Inflammatory macrophage treated with lipopolysaccharide for 4 hours (primary cell): ENCODE measurements around the gene CTSO.
"Not testable (repeated sequence)": the region's sequence is repeated elsewhere in the genome, so short reads cannot be mapped to it uniquely, and the experiment has no call there.

ENCODE experiments used
- DNase-seq: peaks from one replicate; pipeline ENCODE4 v3.0.0-alpha.2; 2020

CTSO gene

DNA sequence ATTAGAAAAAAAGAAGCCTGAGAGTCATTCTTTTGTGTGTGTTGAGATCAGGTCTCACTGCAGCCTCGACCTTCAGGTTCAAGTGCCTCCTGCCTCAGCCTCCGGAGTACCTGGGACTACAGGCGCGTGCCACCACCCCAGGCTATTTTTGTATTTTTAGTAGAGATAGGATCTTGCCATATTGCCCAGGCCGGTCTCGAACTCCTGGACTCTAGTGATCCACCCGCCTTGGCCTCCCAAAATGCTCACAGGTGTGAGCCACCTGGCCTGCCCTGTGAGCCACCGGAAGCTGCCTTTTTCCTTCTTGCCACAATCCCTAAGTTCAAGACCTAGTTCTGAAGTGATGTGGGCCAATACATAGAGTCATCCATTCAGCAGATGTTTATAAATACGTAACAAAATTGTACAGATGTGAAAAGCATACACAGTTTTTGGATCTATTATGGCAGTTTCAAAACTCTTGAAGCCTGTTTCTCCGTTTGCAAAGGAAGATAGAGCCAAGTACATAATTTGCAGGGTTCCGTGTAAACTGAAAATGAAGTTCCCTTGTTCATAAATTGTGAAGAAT, 536 bp upstream of the CTSO start:
- no peak for DNase-seq

DNA sequence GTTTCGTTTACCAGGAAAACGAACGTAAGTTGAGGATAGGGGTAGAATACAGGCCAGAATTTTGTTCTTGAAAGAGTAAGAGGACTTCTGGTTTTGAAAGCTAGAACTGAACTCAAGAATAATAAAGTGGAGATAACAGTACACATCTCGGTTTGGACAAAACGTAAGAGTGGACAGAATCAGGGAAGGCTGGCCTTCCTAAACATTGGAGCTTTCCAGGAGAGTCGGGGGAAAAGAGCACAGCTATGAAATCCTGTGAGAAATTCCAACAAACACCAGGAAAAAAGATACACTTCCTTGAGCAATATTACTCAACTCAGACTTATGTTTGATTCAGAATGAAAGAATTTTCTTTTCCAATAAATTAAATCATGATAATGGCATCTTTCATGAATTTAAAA, 1.2 kb downstream of the CTSO start:
- no peak for DNase-seq

DNA sequence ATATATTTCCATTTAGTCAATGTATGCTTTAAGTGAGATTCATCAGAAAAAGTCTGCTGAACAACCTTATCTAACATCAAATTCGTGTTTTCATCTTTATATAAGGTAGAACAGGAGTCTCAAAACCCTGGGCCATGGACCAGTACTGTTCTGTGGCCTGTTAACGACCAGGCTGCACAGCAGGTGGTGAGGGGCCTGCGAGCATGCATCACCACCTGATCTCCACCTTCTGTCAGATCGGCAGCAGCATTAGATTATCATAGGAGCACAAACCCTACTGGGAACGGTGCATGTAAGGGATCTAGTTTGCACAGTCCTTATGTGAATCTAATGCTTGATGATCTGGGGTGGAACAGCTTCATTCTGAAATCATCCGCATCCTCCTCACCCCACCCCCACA, 3.2 kb downstream of the CTSO start:
- no peak for DNase-seq

DNA sequence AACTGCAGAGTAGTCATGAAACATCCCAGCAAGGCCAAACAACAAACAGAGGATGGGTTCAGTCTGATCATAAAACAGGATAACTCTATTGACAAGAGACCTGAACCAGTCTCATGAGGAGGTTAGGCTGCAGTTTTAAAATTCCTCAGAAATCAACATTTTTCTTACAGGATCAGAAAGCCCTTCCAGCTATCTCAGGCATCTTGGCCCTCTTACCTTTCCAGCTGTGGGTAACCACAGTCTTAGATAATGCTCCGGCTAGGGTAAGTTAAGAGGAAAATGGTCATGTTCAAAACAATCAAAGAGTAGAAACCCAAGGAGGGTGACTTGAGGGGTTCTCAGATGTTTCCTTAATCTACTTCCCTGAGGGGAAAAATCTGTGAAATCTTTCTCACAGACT, 5.1 kb downstream of the CTSO start:
- DNase-seq, result no peak

DNA sequence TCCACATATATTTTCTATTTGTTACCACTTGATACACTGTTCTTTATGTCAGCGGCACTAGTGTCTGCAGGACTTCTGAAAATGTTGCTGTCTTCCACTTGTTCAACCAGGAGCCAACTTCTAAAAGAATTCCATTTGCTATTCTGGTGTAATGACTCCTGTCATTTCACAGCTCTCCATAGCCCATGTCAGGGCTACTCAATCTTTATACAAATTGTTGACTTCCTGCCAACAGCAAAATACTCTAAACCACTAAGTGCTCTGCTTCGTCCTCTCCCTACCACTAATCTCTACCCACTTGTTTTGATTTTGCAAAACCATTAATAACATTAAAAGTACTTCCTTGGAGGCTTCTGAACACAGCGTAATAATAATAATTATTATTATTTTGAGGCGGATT, 7.2 kb downstream of the CTSO start:
- no peak for DNase-seq

DNA sequence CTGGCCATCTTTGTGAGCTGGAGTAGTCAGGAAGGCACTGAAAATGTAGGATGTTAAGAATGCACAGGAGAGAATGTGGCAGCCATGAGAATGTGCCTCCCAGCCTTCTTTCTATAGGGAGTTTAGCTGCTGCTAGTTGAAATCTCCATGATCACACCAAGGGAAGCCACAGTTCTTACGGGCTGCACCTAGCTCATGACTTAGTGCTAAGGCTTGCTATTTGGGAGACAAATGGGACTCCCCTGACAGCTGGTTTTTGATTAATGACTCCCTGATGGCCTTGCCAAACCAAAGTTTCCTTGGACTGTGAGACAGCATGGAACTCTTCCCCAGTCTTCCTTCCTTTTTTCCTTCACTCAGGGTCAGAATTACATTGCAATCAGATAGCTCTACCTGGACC, 9.2 kb downstream of the CTSO start:
- DNase-seq, result no peak

DNA sequence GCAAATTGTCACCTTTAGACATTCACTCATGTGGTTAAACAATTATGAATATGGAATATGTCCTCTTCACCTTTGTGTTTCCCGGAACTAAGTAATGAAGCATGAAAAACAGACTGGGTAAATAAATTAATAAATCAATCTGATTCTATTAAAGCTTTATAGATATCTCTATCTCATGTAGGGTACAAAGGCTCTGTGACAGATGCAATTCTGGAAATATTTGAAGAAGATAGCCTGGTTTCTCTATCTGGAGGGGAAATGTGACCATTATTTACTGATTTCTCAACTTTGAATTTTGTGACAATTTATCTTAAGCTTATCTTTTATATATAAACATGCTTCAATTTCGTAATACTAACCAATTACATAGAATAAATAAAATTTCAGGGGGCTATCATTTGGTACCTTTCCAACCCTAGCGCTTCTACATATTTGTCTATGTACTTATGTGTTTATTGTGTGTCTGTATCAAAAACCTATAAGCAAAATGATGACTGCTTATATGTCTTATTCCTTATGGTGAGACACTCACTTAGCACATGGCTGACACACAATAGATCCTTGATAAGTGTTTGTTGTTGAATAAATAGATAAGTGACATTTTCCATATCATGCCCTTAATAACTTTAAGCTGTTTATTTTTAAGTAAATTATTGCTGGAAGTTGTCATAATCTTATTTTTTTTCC, 9.9 kb downstream of the CTSO start:
- no peak for DNase-seq

DNA sequence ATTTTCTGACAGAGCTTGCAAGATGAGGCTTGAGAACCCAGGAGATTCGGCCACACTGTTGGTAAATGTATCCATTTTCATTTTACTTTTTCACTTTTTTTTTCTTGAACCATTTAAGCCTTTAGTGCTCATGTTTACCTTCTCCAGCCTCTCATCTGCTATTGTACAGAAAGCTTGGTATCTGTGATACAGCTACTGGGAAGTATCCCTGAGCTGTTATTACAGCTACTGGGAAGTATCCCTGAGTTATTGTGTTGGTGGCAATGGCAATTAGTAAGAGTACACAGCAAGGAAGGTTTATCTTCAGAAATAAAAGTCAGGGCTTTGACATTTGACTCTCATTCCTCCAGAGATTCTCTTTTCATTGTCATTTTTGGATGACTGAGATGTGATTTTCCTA, 11.8 kb downstream of the CTSO start:
- DNase-seq, result no peak

DNA sequence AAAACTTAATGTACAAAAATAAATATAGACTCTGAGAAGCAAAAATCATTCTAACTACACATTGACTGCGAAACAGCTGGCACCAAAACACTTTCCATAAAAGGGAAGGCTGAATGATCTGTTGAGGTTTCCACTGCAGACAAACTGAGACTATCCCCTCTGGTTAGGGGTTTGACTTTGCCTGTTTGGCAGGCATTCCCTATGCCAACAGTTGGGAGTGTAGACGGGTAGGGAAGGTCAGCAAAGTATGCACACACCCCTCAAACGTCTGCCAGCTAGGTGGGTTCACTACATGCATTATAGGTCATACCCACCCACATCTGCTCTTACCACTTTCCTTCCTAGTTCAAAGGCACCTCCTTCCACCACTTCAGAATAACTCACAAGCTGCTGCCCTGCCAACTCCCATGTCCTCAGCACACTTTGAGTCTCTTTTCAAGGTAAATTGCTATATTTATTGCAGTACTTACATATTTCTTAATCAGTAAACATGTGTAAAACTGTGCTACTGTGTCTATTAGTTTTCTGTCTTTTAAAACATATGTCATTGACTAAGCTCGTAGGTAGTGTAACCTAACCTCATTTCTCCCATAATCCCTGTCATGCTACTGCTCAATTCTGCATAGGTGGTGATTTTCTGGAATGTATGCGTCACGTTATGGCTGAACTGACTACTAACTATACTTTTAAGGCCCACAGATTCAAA, 12.4 kb downstream of the CTSO start:
- DNase-seq, result no peak

DNA sequence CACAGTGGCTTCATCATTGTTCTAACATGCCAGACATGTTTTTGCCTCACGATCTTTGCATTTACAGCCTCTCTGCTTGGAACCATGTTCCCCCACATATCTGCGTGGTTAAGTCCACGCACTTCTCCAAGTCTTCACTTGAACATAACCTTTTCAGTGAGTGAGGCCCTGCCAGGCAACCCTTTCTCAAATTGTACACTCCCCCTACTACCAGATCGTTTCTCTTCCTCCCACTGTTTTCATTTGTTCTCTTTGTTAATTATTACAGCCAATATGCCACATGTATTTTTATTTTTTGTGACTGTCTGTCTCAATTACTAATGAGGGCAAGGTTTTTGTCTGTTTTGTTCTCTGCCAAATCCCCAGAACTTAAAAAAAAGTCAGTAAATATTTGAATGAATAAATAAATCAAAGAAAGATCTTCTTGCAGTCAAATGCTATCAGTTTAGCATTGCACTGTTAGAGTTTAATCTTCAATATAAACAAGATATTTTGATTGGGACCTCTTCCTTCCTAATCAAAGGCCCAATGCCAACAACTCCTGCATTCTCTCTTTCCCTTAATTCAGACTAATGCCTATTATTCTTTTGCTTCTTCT, 18.2 kb downstream of the CTSO start:
- DNase-seq, result no peak

DNA sequence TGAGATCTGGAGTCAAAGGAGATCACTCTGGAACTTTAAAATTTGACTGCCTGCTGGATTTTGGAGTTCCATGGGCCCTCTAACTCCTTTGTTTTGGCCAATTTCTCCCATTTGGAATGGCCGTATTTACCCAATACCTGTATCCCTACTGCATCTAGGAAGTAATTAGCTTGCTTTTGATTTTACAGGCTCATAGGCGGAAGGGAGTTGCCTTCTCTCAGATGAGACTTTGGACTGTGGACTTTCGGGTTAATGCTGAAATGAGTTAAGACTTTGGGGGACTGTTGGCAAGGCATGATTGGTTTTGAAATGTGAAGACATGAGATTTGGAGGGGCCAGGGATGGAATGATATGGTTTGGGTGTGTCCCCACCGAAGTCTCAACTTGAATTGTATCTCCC, 19.0 kb downstream of the CTSO start:
- not testable (repeated sequence) for DNase-seq

DNA sequence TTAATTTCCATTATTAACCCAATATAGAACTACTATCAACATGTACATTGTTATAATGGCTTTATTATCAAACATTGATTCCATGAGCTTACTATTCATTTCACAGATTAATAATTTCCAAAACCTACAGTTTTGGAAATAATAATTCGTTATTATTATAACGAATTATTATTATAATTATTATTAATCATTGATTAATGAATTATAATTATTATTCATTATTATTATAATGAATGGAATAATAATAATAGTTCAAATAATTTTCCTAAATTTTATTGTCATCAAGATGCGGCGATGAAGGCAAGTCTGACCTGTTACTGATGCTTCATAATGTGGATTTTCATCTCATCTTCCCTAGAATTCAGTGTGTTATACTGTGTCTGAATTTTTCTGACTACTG, 22.0 kb downstream of the CTSO start:
- no peak for DNase-seq

DNA sequence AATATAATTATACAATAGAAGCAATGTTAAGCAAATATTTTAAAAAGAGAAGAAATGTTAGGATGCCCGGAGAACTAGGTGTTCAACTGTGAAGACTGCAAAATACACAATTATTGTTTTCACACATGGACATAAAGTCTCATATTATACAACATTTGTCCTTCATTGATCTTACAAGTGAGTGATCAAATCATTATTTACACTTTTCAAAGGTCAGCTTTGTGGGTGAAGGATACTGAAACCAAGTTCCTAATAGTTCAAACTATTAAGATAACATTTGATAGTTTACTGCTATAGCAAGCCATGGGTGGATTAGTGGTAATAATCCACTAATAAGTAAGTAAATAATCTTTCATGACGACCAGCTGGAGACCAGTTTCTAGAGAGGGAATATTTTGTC, 23.3 kb downstream of the CTSO start:
- no peak for DNase-seq

DNA sequence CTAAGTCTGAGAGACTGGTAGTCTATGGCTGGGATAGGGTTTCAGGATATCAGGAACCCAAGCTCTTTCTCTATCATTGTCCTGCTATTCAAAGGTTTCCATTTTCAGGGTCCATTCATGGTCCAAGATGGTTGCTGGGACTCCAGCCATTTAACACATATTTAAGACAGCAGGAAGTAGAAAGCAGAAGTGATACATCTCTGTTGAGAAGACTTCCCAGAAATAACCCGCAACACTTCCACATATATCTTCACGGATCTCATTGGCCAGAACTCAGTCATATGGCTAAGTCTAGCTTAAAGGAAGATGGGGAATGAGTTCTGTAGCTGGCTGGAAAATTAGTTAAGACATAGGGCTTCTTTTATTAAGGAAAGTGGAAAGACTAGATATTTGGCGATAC, 23.8 kb downstream of the CTSO start:
- peak; percentile 9 for DNase-seq

DNA sequence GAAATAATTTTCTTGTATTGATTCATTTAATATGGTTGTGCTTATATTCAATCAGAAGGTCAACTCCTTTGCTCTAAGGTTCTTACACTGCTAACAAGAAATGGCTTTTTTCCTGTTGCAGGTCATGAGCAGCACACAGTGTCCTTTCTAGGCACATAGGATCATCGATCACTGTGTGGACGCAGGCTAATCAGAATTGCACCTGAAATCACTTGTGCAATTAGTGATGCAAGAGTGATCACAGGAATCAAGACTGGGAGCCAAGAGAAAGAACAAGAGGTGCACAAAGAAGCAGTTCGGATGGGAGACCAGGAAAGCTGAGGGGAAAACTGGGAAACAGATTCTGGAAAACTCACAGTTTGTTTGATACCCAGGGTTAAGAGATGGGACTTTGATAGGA, 29.0 kb downstream of the CTSO start:
- DNase-seq, result no peak

DNA sequence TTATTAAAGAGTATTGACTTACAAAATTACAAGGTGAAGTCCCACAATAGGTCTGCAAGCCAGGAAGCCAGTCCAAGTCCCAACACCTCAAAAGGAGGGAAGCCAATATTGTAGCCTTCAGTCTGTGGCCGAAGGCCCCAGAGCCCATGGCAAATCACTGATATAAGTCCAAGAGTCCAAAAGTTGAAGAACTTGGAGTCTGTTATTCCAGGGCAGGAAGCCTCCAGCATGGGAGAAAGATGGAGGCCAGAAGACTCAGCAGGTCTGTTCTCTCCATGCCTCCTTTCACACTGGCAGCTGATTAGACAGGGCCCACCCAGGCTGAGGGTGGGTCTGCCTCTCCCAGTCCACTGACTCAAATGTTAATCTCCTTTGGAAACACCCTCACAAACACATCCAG, 32.1 kb downstream of the CTSO start:
- DNase-seq, result no peak

DNA sequence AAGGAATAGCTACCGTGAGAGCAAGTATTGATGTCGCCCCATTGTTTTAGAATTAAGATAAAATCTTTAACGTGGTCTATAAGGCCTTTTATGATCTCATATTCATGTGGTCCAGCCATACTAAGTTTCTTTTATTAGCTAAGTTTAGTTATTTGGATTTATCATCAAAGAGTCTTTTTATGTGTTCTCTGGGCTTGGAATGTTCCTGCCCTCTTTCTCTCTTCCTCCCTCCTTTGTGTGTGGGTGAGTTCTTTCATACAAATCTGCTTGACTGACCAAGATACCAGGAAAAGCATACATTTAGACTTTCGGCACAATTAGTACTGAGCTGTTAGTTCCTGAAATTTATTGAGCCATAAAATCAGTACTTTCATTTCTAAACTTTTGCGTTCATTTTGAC, 38.9 kb downstream of the CTSO start:
- no peak for DNase-seq

DNA sequence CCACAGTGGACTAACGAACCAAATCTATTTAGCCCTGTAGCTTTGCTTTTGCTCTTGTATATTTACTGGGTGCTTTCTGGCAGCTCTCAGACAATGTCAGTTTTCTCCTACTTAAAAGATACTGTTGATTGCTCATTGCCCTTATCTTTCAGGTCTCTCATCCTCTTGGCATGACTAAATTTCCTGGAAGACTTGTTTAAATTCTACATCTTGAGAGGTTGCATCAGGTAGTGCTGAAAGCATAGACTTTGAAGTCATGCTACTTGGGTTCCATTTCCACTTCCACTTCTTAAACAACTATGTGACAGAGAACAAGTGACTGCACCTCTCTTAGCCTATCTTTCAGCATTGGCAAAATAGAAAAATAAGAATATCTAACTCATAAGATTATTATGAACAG, 41.8 kb downstream of the CTSO start:
- no peak for DNase-seq

DNA sequence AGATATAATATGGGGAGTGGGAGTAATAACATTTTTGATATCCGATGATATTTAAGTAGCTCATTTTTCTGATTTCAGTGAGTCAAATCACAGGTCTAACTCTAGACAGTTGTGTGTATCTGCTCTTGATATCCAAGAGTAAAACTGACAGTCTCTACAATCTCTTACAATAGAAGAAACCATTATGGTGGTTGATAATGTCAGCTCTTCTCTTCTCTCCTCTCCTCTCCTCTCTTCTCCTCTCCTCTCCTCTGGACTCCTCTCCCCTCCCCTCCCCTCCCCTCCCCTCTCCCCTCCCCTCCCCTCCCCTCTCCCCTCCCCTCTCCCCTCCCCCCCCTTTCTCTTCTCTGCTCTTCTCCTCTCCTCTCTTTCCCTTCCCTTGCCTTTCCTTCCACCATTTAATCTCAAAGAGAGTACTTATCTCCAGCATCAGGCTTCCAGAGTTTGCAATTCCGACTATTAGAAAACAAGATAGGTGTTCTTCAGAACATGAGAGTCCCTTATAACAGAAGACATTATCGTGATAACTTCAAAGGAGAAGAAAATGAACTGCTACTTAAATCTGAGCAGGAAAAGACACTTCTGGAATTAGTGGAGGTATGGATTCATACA, 43.9 kb downstream of the CTSO start:
- no peak for DNase-seq

DNA sequence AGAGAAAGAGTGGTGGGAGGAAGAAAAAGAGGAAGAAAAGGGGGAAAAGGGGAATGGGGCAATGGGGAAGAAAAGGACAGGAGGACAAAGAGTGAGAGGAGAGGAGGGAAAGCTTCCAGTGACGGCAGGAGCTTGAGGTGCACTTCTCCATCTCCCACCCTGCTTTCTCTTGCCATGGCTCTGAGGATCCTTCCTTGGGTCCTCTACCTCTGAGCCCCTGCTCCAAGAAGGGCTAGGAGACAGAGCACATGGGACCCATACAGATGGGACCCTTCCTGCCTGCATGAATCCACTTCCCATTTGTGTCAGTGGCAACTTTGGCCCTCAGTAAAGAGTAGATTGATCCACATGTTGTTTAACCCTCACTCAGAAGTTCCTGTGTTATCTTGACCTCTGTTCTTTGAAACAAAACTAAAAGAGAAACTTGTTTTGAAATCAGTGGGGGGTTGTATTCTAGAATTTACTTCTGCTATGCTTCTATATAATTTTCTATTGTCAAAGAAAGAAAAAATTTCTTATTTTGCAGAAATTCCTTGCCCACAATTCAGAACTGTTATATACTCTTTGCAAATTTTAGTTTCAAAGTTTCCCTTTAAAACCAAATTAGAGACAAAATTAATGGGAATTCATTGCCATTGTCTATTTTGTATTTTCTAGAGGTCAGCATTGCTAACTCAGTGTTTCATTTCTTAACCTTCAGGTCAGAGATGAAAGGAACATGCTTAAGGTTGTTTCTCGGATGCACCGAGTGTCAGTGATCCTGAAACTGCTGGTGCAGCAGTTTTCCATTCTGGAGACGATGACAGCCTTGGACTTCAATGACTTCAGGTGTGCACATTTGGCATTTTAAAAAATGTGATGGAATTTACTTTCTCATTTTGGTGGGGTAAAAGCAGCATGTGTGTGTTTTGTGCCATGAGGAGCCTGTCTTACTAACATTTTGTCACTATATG, 45.2 kb downstream of the CTSO start:
- DNase-seq, result peak; percentile 11

DNA sequence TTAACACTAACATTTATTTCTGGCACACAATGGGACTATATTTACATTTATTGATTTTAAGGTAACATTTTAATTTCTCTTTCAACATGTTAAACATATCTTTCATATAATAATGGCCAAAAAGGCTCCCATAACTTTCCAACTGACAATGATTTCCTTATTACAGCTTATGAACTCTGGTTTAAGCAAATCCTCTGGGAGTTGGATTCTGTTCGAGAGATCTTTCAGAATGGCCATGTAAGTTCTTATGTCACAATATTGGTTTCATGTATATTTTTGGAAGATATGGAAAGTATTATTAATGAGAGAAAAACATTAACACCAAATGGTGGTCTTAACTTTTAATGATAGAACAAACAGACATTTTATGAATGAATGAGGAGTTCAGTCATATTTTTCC, 46.1 kb downstream of the CTSO start:
- no peak for DNase-seq

DNA sequence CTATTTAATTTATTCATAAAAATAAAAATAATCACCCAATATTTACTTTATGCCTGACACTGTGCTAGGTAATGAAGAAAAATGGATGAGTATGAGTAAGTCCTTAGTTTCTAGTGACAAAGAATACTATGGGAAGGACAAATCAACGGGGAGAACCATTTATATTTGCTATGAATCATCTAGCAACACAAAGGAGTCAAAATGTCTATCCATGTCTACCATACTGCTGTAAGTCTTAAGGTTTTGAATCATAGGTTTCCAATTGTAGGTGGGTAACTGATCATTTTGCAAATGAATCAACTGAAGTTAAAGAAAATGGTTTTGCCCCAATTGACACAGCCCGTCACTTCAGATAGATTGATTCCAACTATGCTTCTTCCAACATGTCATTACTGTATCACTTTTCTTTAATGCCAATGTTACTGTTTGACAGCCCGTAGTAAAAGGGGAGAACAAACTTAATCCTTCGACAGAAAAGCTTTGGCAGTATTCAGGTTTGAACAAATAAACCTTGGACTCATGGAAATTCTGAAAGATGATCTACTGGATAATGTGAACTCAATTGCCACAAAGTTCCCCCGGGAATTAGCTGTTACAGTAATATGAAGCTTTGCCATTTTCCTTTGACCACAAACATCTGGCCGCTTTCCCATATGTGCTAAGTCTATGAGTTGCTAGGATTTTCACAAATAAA, 47.0 kb downstream of the CTSO start:
- DNase-seq, result no peak
